H1 (cell line): ENCODE measurements around the gene DAZAP1. TPM values are rescaled to one million over a fixed set of nuclear protein-coding genes. Genes with fewer than 3 reads are reported as not detected.

Experiments used
- CTCF ChIA-PET: fragments of 300-600 bp; sonication (Branson Sonifier 250); formaldehyde crosslinking; loops from one replicate; lab custom pipeline; 2021; ENCODE audit not compliant: partially characterized antibody; lab: Charles Lee
- POLR2A ChIA-PET: fragments of 300-600 bp; sonication (Branson Sonifier 250); formaldehyde crosslinking; loops from one replicate; lab custom pipeline; 2021; ENCODE audit warnings: inconsistent platforms; ENCODE audit not compliant: partially characterized antibody; lab: Charles Lee
- DNase-seq, 2 experiments: peaks; one replicate each; pipeline versions ENCODE4 v3.0.0 to v3.0.0-alpha.2; 2010 to 2022; ENCODE audit warnings: low spot score in 2 of 2, low read depth in 1 of 2, mixed read lengths in 1 of 2
- FAIRE-seq: peaks from 2 replicates; lab custom pipeline; 2011; peaks lifted over from hg19 to GRCh38; lab: Jason Lieb, UNC
- H2AFZ ChIP-seq: 2 replicates; pipeline ENCODE4 v1.8.1; 2012; ENCODE audit warnings: low read length, inconsistent platforms
- H2AK5ac ChIP-seq: 2 replicates; pipeline ENCODE4 v1.6.1; 2013; ENCODE audit warnings: low read depth, low read length
- H2BK120ac ChIP-seq: replicated peaks from 2 replicates; pipeline ENCODE3; 2013; ENCODE audit warnings: low read depth, low read length, inconsistent platforms
- H2BK12ac ChIP-seq: 2 replicates; pipeline ENCODE4 v1.6.1; 2013; ENCODE audit warnings: low read depth, low read length
- H2BK15ac ChIP-seq: 2 replicates; pipeline ENCODE4 v1.6.1; 2013; ENCODE audit warnings: low read length
- H2BK20ac ChIP-seq: 2 replicates; pipeline ENCODE4 v1.6.1; 2013; ENCODE audit warnings: low read length
- H2BK5ac ChIP-seq: 2 replicates; pipeline ENCODE4 v1.6.1; 2013; ENCODE audit warnings: low read depth, low read length
- H3K14ac ChIP-seq: 2 replicates; pipeline ENCODE4 v1.6.1; 2013; ENCODE audit warnings: inconsistent platforms; ENCODE audit not compliant: insufficient read length
- H3K18ac ChIP-seq: 2 replicates; pipeline ENCODE4 v1.6.1; 2013; ENCODE audit warnings: low read length; ENCODE audit errors: extremely low read depth
- H3K23ac ChIP-seq: 2 replicates; pipeline ENCODE4 v1.6.1; 2013; ENCODE audit warnings: inconsistent platforms; ENCODE audit not compliant: insufficient read length
- H3K23me2 ChIP-seq: 2 replicates; pipeline ENCODE4 v1.6.1; 2013; ENCODE audit warnings: low read depth, low read length
- H3K27ac ChIP-seq: 2 replicates; pipeline ENCODE4 v1.6.1; 2011; ENCODE audit warnings: low read depth, low read length, inconsistent platforms
- H3K27me3 ChIP-seq, 4 experiments: replicated peaks in 1 of 4; 1 replicate in 1 of 4; 2 replicates in 3 of 4; pipeline versions ENCODE4 v1.6.1 to v1.8.1; 2011 to 2013; ENCODE audit warnings: low read length in 3 of 4, mild to moderate bottlenecking in 3 of 4, inconsistent platforms in 2 of 4, mixed read lengths in 2 of 4, moderate library complexity in 1 of 4; ENCODE audit not compliant: control insufficient read depth in 3 of 4, insufficient read depth in 3 of 4; ENCODE audit errors: extremely low read depth in 1 of 4
- H3K36me3 ChIP-seq, 4 experiments: 2 replicates each; pipeline versions ENCODE4 v1.6.1 to v1.8.1; 2011 to 2013; ENCODE audit warnings: mild to moderate bottlenecking in 4 of 4, low read length in 3 of 4, moderate library complexity in 2 of 4, control low read depth in 1 of 4, inconsistent platforms in 1 of 4; ENCODE audit not compliant: insufficient read depth in 4 of 4, control insufficient read depth in 2 of 4
- H3K4ac ChIP-seq: replicated peaks from 2 replicates; pipeline ENCODE3; 2013; ENCODE audit warnings: low read length, low read depth, mixed read lengths, inconsistent platforms; ENCODE audit not compliant: insufficient read length
- H3K4me1 ChIP-seq, 4 experiments: replicated peaks in 1 of 4; 1 replicate in 1 of 4; 2 replicates in 3 of 4; pipeline versions ENCODE4 v1.6.1 to v1.8.1; 2011 to 2013; ENCODE audit warnings: low read length in 3 of 4, inconsistent platforms in 2 of 4, mixed read lengths in 1 of 4; ENCODE audit not compliant: insufficient read depth in 4 of 4, control insufficient read depth in 3 of 4
- H3K4me2 ChIP-seq, 2 experiments: 2 replicates each; pipeline versions ENCODE4 v1.6.1 to v1.8.1; 2011 to 2013; ENCODE audit warnings: low read depth in 2 of 2, low read length in 2 of 2, control low read depth in 1 of 2, inconsistent platforms in 1 of 2, mild to moderate bottlenecking in 1 of 2; ENCODE audit not compliant: insufficient read depth in 1 of 2
- H3K4me3 ChIP-seq, 4 experiments: fragments of 200-600, 300-600 bp in 1 of 4; sonication (generic), shearing (Covaris generic), sonication (Bioruptor Twin) in 1 of 4; 2 replicates each; pipeline versions ENCODE4 v1.5.1 to v1.8.1; 2011 to 2016; ENCODE audit warnings: low read length in 4 of 4, low read depth in 3 of 4, control low read depth in 2 of 4, inconsistent platforms in 2 of 4, mild to moderate bottlenecking in 2 of 4, mixed read lengths in 1 of 4, moderate library complexity in 1 of 4; ENCODE audit not compliant: insufficient read depth in 2 of 4; ENCODE audit errors: extremely low read depth in 1 of 4
- H3K56ac ChIP-seq: replicated peaks from 2 replicates; pipeline ENCODE3; 2013; ENCODE audit warnings: low read depth, mild to moderate bottlenecking, mixed read lengths, low read length, inconsistent platforms; ENCODE audit not compliant: insufficient read length
- H3K79me1 ChIP-seq: 2 replicates; pipeline ENCODE4 v1.6.1; 2013; ENCODE audit warnings: low read depth, low read length, control low read depth
- H3K79me2 ChIP-seq, 2 experiments: 2 replicates each; pipeline versions ENCODE4 v1.6.1 to v1.8.1; 2012 to 2013; ENCODE audit warnings: low read length in 2 of 2, mild to moderate bottlenecking in 2 of 2, inconsistent platforms in 1 of 2; ENCODE audit not compliant: insufficient read depth in 2 of 2, control insufficient read depth in 1 of 2
- H3K9ac ChIP-seq, 4 experiments: replicated peaks in 1 of 4; 1 replicate in 1 of 4; 2 replicates in 3 of 4; pipeline versions ENCODE4 v1.6.1 to v1.8.1; 2011 to 2013; ENCODE audit warnings: low read depth in 3 of 4, low read length in 3 of 4, control low read depth in 2 of 4, mild to moderate bottlenecking in 2 of 4, moderate library complexity in 2 of 4, inconsistent platforms in 1 of 4; ENCODE audit errors: extremely low read depth in 1 of 4
- H3K9me3 ChIP-seq, 2 experiments: 2 replicates each; pipeline versions ENCODE4 v1.6.1 to v1.8.1; 2012 to 2013; ENCODE audit warnings: mild to moderate bottlenecking in 2 of 2, moderate library complexity in 2 of 2, control low read depth in 1 of 2, inconsistent platforms in 1 of 2, low read depth in 1 of 2, low read length in 1 of 2, mixed read lengths in 1 of 2; ENCODE audit not compliant: insufficient read depth in 2 of 2
- H4K20me1 ChIP-seq, 2 experiments: replicated peaks in 1 of 2; 2 replicates each; pipeline versions ENCODE3 to v1.8.1; 2011 to 2013; ENCODE audit warnings: inconsistent platforms in 2 of 2, low read length in 2 of 2, mild to moderate bottlenecking in 1 of 2; ENCODE audit not compliant: insufficient read depth in 2 of 2, control insufficient read depth in 1 of 2
- H4K5ac ChIP-seq: 2 replicates; pipeline ENCODE4 v1.6.1; 2013; ENCODE audit warnings: low read length, low read depth, mixed read lengths, inconsistent platforms; ENCODE audit not compliant: insufficient read length
- H4K8ac ChIP-seq: 2 replicates; pipeline ENCODE4 v1.8.0; 2013; ENCODE audit warnings: mild to moderate bottlenecking, moderate library complexity, low read length, inconsistent platforms; ENCODE audit not compliant: insufficient read depth; ENCODE audit errors: extremely low read depth
- H4K91ac ChIP-seq: replicated peaks from 2 replicates; pipeline ENCODE3; 2013; ENCODE audit warnings: low read length, mixed read lengths, inconsistent platforms; ENCODE audit not compliant: insufficient read length
- CBX8 ChIP-seq: fragments of 300-800, 300-1000 bp; sonication (generic); IDR thresholded peaks from 2 replicates; pipeline ENCODE4 v1.7.1; 2016; ENCODE audit warnings: low read depth, low read length, borderline replicate concordance
- FOSL1 ChIP-seq: IDR thresholded peaks from 2 replicates; pipeline ENCODE4 v1.6.1; 2011; ENCODE audit warnings: mild to moderate bottlenecking, low read depth, low read length, moderate library complexity; ENCODE audit not compliant: insufficient read depth
- RFX5 ChIP-seq: IDR thresholded peaks from 2 replicates; pipeline ENCODE4 v1.6.1; 2011; ENCODE audit warnings: low read depth, low read length, improper control_type of control experiment, borderline replicate concordance
- RNF2 ChIP-seq: fragments of 200-900, 300-1000 bp; sonication (generic); IDR thresholded peaks from 2 replicates; pipeline ENCODE4 v1.7.1; 2016; ENCODE audit warnings: borderline replicate concordance, low read depth, mild to moderate bottlenecking, antibody characterized with exemption, low read length; ENCODE audit not compliant: poor library complexity, severe bottlenecking; ENCODE audit errors: missing control alignments
- SP1 ChIP-seq: IDR thresholded peaks from 2 replicates; pipeline ENCODE4 v1.6.1; 2011; ENCODE audit warnings: low read depth, low read length
- TAF7 ChIP-seq: optimal IDR thresholded peaks from 2 replicates; pipeline ENCODE3; 2011; ENCODE audit warnings: low read depth, mild to moderate bottlenecking, inconsistent platforms, low read length, moderate library complexity, borderline replicate concordance
- TBP ChIP-seq: IDR thresholded peaks from 2 replicates; pipeline ENCODE4 v1.6.1; 2011; ENCODE audit warnings: low read depth, low read length, improper control_type of control experiment
- TEAD4 ChIP-seq: IDR thresholded peaks from 2 replicates; pipeline ENCODE4 v1.6.1; 2012; ENCODE audit warnings: low read depth, low read length, inconsistent platforms, mixed read lengths
- YY1 ChIP-seq: IDR thresholded peaks from 2 replicates; pipeline ENCODE4 v1.6.1; 2011; ENCODE audit warnings: low read depth, mild to moderate bottlenecking, low read length
- ZNF274 ChIP-seq: IDR thresholded peaks from 2 replicates; pipeline ENCODE4 v1.7.0; 2012; ENCODE audit warnings: low read length, borderline replicate concordance; ENCODE audit errors: extremely low read depth
- WGBS, 2 experiments: shearing (Covaris generic) in 1 of 2; methylation state at CpG; one replicate each; pipeline versions ENCODE4 v1.1.6 to v1.1.7; 2013 to 2015; ENCODE audit warnings: low lambda C conversion rate in 2 of 2, mixed read lengths in 2 of 2, inconsistent platforms in 1 of 2, low coverage in 1 of 2, missing lambda C conversion rate in 1 of 2; ENCODE audit not compliant: insufficient replicate concordance in 2 of 2, insufficient coverage in 1 of 2, insufficient read length in 1 of 2; ENCODE audit errors: extremely low coverage in 1 of 2, missing lambda C conversion rate in 1 of 2; 5-methylcytosine and 5-hydroxymethylcytosine counted together
- polyA plus RNA-seq, 7 experiments: library from polyadenylated mRNA; depleted of rRNA in 3 of 7; stranded (reverse) in 5 of 7; unstranded in 2 of 7; fragments of >200 nt in 5 of 7; fragments of 200-250 nt in 2 of 7; gene quantifications; 1 replicate in 5 of 7; 2 replicates in 1 of 7; 4 replicates in 1 of 7; pipeline versions ENCODE4 v1.2.1 to v1.2.3, GENCODE V29; 2011 to 2013; ENCODE audit warnings: missing spikeins in 2 of 7, mixed read lengths in 2 of 7
- total RNA-seq: library from RNA; stranded (reverse); fragmentation: NEBNext Ultra II Directional; extraction: Animal tissue kit (Norgen Biotek cat#: 25700); gene quantifications from 2 replicates; pipeline ENCODE4 v1.2.1, GENCODE V29; 2021

Gene DAZAP1
- total and polyA plus RNA-seq, 2 of the 8 experiments (the other 6 are each of a cell fraction or from before 2014, with no cell fraction given), result 79.6 to 341 TPM

- no peaks in the 10 kb centered on the region for H3K23me2 ChIP-seq
- no peak overlapping the region for H2AK5ac ChIP-seq
- no peak overlapping the region for H3K9ac ChIP-seq
- H3K23ac ChIP-seq, result no peak overlapping the region
- no peak overlapping the region for H3K56ac ChIP-seq
- no peak overlapping the region for H4K8ac ChIP-seq
- H3K4ac ChIP-seq, result no peak overlapping the region
- H2BK5ac ChIP-seq, result no peak overlapping the region
- peaks cover 0 to 11% of the 10 kb centered on the region in 2 experiments; a peak in 1 of 4 replicates for H3K79me2 ChIP-seq
- no peak overlapping the region for H3K4me3 ChIP-seq
- H2BK12ac ChIP-seq, result no peak overlapping the region
- H3K18ac ChIP-seq, result no peak overlapping the region
- no peaks in the 10 kb centered on the region for H3K9me3 ChIP-seq
- no peak overlapping the region for H3K14ac ChIP-seq
- no peak overlapping the region for H3K4me2 ChIP-seq
- H4K5ac ChIP-seq, result no peak overlapping the region
- H2BK15ac ChIP-seq, result no peak overlapping the region
- no peak for FAIRE-seq
- CTCF ChIA-PET, result interaction anchor here (0.6 to 1.6 kb wide), 5 partner anchors 31 to 276 kb away, joined by 3 to 5 read pairs (median 4); no protein-coding TSS in a partner anchor
- no peak overlapping the region for H2AFZ ChIP-seq
- H4K20me1 ChIP-seq, result peaks cover 0 to 18% of the 10 kb centered on the region in 2 experiments
- peaks cover 19 to 72% (median 44%) of the 10 kb centered on the region in 4 experiments for H3K36me3 ChIP-seq
- no peak overlapping the region for H2BK20ac ChIP-seq
- no peak overlapping the region for H2BK120ac ChIP-seq
- POLR2A ChIA-PET, result interaction anchor here (1.1 kb wide), 1 partner anchor 9 kb away, joined by 4 read pairs; no protein-coding TSS in a partner anchor
- H3K27ac ChIP-seq, result no peak overlapping the region
- H3K79me1 ChIP-seq, result peaks cover 3% of the 10 kb centered on the region; the same call in 1 of the 2 replicates
- TF ChIP-seq ZNF274, result no peak
- TF ChIP-seq RFX5, result no peak
- no peak for TF ChIP-seq TAF7
- no peak for TF ChIP-seq RNF2
- no peak for TF ChIP-seq TEAD4
- no peak for TF ChIP-seq CBX8
- no peak for TF ChIP-seq FOSL1
- no peak for TF ChIP-seq SP1
- no peak for TF ChIP-seq TBP
- TF ChIP-seq YY1, result no peak
- TF ChIP-seq, all 59 proteins: peak for 0
- Histone ChIP-seq H3K4me1 (peaks cover 1 to 6% (median 3%) of the 10 kb centered on the region in 4 experiments; a peak in 3 of 7 replicates), H3K27me3 (no peaks in the 10 kb centered on the region), H4K91ac (no peak overlapping the region)
- DNase-seq, result no peak
- 91% methylated on average over 10 of the region's 10 CpGs; no CpG with 5 or more reads in 1 of the 2 experiments for WGBS, 2 experiments
Observed at GRCh38 chr19:1363599-1363998, 43.8 kb upstream of the DAZAP1 start.
